GM21786 (cell line): ENCODE data around the gene PRKAR2B.
"Not testable (repeated sequence)": the region's sequence is repeated elsewhere in the genome, so short reads cannot be mapped to it uniquely, and the experiment has no call there.

ENCODE experiments used
- ATAC-seq: cut with Tn5 transposase; IDR thresholded peaks from one replicate; pipeline ENCODE4 v1.9.1; 2021; ENCODE audit not compliant: unreplicated experiment

Gene PRKAR2B

DNA sequence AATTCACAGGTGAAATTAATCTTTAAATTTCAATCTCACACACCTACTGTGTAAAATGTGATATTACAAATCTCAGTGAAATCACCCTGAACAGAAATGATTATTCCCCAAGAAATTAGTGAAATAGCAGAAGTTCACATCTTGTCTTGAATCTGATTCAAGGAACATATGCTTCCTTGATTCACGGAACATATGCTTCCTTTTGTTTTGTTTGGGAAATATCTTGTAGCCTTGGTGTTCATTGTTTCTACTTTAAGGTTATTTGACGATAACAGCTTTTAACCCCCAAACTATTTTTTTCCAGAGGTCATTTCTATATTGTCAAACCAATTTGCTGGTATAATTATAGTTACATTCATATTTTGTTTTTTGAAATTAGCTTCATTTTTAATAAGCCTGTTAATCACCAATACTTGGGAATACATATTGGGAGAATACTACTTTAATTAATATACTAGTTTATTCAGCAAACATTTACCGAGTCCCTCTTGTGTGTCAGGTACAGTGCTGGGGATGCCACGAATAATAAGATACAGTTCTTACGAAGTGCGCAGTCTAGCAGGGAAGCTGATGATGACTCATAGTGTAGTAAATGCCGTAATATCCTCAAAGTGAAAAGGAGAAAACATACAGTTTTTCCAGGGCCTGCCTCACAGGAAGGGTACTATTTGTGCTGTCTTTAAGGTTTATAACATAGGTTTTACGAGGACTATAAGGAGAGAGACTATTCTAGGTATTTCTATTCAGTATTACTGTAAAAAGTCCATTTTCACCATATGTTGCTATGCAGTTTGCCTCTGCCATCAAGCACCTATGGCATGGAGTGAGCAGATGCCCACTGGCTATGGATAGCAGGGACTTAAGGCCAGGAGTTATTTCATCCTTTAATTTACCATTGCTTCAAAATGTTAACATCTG lies 32.5 kb downstream of the PRKAR2B start:
- ATAC-seq: no peak

DNA sequence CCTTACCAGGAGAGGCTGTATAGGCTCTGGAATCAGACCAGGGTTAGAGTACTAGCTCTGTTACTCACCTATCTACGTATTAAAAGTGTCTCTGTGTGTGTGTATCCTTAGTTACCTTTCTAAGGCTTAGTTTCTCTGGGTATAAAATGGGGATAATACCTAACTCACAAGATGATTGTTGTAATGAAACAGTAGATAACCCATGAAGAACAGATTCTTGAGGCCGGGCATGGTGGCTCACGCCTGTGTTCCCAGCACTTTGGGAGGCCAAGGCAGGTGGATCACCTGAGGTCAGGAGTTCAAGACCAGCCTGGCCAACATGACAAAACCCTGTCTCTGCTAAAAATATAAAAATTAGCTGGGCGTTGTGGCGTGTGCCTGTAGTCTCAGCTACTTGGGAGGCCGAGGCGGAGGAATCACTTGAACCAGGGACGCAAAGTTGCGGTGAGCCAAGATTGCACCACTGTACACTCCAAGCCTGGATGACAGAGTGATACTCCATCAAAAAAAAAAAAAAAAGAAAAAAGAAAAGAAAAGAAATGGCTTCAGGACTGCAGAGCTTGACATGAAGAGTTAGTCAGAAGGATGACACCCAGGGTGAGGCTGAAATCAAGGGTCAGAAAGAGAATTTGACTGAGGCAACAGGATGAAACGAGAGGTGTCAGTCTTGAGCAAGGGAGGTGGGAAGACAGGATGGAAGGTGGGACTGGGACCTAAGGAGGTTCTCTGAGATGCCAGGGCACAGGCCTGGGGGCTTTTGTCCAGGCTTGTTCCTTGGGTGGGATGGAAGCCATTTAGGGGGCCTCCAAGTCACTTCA lies 33.4 kb downstream of the PRKAR2B start:
- ATAC-seq: no peak

DNA sequence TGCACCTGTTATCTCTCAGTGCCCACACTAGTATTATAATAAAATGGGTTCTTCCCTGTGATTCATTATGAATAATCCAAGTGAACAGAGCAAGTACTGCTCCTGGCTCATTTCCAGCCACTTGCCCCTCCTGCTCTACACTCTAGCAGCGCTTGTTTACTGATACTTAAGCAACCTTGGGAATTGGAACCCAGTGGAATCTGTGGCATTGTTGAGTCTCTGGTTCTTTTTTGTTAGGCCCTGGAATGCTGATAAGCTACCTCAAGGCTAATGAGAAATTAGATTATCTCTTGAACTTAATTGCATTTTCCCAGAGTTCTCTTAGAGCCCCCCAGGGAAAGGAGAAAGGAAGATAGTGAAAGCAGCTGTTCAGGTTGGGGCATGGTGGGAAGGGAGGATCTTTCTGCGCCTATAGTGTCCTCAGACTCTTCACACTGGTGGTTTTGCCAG lies 34.0 kb downstream of the PRKAR2B start:
- ATAC-seq: no peak

DNA sequence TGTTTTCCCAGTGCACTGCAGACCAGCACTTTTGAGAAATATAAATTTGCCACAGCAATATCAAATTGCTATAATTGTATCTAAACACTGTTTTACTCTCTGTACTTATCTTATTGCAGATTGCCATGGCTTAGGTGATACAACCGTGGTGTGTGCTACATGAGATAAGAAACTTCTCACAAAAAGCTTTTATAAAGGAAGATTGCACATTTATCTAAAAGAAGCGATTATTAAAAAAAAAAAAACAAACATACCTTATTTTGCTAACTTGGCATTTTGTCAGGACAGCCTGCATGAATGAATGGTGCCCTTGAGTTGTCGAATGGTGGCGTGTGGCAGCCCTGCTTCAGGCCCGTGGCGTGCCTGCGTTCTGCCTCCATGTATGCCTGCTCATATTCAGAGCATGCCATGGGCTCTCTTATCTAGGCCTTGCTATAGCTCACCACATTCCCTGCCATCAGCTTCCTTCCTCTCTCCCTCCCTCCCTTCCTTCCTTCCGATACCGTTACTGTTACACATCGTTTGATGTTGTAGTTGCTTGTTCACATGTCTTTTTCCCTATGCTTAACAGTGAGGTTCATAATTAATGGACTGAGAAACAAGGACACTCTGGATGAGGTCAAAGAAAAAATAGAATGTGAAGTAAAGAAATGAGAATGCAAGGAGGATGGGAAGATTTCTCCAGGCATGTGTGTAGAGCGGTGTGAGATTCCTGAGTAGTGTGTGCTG lies 34.9 kb downstream of the PRKAR2B start:
- no peak for ATAC-seq

DNA sequence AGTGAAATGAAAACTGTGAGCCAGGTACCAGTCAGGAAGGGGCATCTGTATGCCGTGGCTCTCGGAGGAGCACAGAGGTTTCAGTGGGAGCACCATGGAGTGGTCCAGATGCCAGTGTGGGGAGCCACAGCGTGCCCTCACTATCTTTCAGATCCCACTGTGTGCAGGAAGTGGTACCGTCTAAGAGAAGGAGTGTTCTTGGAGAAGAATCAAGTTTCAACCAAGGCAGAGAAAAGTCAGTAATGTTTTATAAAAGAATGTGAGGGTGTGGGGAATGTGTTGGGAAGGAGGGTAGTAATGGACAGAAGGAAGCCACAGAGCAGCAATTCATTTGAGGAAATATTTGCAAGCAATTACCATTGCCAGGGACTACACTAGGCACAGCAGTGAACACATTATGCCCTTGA lies 35.6 kb downstream of the PRKAR2B start:
- ATAC-seq: no peak

GRCh38 chr7:107080533-107080932 lies 36.0 kb downstream of the PRKAR2B start:
- no peak for ATAC-seq

DNA sequence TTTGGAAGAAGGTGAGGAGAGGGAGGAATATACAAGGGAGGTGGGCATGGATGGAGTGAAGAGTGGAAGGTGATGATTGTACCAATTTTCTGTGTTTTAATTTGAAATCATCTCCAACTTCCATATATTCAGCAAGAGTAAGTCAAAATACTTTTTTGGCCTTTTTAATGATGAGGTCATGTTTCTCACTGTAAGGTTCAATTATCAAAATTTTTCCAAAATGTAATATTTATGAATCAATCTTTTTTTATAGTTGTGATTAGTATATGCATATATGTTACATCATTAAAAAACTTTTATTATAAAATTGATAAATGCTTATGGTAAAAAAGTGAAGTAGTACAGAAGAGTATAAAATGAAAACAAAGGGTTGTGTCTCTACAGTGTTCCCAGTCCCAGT lies 40.7 kb downstream of the PRKAR2B start:
- ATAC-seq: no peak

GRCh38 chr7:107089627-107090026 lies 45.1 kb downstream of the PRKAR2B start:
- ATAC-seq: no peak

- no peak for ATAC-seq
Measured at GRCh38 chr7:107090457-107090856, 46.0 kb downstream of the PRKAR2B start.

DNA sequence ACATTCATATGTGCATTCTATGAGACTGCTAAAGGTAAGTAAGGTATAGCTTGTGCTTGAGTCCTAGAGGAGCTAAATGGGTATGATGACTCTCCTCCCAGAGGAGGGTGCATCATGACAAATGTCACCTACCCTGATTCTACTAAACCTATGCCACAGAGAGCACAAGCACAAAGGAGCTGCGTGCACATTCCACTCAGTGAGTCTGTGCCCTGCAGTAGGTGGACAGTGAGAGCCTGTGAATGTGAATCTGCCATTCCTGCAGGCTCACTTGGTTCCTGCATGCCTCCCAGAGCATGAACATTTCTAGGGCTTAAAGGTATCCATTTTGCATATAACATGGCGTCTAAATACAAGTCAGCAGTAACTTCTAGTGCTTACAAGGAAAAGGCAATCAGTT lies 46.8 kb downstream of the PRKAR2B start:
- ATAC-seq: no peak

DNA sequence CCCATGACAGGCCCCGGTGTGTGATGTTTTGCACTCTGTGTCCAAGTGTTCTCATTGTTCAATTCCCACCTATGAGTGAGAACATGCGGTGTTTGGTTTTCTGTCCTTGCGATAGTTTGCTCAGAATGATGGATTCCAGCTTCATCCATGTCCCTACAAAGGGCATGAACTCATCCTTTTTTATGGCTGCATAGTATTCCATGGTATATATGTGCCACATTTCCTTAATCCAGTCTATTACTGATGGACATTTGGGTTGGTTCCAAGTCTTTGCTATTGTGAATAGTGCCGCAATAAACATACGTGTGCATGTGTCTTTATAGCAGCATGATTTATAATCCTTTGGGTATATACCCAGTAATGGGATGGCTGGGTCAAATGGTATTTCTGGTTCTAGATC lies 49.2 kb downstream of the PRKAR2B start:
- ATAC-seq: not testable (repeated sequence)

DNA sequence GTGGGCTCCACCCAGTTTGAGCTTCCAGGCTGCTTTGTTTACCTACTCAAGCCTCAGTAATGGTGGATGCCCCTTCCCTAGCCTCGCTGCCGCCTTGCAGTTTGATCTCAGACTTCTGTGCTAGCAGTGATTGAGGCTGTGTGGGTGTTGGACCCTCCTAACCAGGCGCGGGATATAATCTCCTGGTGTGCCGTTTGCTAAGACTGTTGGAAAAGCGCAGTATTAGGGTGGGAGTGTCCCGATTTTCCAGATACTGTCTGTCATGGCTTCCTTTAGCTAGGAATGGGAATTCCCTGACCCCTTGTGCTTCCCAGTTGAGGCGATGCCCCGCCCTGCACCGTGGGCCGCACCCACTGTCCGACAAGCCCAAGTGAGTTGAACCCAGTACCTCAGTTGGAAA lies 54.6 kb downstream of the PRKAR2B start:
- not testable (repeated sequence) for ATAC-seq

DNA sequence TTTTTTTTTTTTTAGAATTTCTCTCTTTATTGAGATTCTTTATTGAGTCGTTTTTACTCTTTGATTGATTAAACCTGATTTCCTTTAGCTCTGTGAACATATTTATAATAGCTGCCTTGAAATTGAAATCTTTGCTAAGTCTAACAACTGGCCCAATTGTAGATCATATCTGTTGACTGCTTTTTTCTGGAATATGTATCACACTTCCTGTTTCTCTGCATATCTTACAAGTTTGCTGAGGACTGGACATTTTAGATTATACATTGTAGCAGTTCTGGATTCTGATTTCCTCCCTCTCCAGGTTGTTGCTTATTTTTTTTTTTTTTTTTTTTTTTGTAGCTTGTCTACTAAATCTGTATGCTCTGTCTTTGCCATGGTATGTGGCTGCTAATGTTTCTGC lies 56.3 kb downstream of the PRKAR2B start:
- ATAC-seq: no peak

- ATAC-seq: no peak
Measured at GRCh38 chr7:107103369-107103768, 58.9 kb downstream of the PRKAR2B start.

GRCh38 chr7:107104801-107105200 lies 60.3 kb downstream of the PRKAR2B start:
- ATAC-seq: no peak

DNA sequence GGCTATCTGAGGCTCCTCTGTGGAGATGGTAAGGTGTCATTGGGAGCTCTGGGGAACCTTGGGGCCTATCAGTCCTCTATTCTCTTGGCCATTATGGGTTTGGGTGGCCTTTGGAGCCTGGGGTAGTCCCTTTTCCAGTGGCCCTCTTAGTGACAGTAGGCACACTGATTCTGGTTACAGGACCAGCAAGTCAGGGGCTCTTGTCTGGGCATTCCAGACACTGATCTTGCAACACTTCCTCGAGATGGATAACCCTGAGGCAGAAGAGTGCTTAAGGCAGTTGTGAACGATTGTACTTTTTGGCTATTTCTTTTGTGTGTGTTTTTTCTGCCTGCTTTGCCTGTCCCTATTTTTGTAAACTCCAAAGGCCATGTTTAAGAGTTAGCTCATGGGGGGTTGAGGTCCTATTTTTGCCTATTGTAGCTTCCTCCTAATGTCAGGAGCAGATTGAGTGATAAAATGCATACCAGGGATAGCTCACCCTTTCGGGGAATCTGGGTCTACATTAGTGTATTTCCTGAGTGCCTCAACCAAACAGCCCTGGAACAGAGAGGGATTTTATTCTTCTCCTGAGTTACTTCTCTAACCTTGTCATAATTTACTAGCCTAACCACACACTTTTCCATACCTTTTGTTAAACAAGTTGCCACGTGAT lies 61.2 kb downstream of the PRKAR2B start:
- no peak for ATAC-seq

DNA sequence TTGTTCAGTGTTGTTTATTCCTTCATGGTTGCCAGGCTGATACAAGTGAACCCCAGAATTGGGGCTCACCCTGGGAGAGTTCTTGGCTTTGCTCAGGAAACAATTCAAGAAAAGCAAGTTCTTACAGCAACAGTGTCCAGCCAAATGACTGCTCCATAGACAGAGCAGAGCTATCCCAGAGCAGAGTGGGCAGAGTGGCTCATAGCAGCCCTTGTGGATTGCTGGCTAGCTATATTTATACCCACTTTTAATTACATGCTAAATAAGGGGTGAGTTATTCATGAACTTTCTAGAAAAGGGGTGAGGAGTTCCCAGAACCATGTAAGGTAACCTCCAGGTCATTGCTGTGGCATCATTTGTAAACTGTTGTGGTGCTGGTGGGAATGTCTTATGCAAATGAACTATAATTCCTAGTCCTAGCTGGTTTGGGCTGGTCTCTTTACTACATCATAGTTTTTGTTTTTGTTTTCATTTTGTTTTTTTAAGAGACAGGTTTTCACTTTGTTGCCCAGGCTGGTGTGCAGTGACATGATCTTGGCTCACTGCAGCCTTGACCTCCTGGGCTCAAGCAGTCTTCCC lies 64.4 kb downstream of the PRKAR2B start:
- no peak for ATAC-seq

GRCh38 chr7:107109955-107110354 lies 65.5 kb downstream of the PRKAR2B start:
- no peak for ATAC-seq

DNA sequence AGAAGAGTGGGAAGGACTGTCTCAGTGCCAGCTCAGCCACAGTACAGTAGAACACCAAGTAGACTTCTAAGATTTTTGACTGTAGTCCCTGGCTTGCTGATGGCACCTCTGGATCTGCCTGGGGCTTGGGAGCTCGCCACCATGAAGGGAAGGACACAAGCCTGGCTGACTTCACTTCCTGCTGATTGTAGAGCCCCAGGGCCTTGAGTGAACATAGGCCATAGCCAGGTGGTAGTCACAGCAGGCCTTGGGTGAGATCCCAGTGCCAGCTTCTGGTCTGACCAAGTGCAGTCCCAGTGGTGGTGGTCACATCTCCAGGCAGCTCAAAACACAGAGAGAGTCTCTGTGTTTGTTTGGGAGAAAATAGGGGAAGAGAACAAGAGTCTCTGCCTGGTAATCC lies 66.7 kb downstream of the PRKAR2B start:
- no peak for ATAC-seq

- ATAC-seq: no peak
Measured at GRCh38 chr7:107113866-107114265, 69.4 kb downstream of the PRKAR2B start.
